Esophagus muscularis mucosa (tissue), 3 donors: ENCODE data around the gene SHLD1.
A peak's percentile ranks its signal among the peaks of the same experiment; 100 is the strongest.

Source experiments
- CTCF ChIP-seq, 3 experiments: fragments of 200-600 bp in 2 of 3; fragments of 450-650 bp in 1 of 3; sonication (generic) in 2 of 3; IDR thresholded peaks; one replicate each; pipeline ENCODE4 v1.5.1; 2017 to 2019; ENCODE audit warnings: antibody characterized with exemption in 3 of 3, mild to moderate bottlenecking in 2 of 3, moderate library complexity in 1 of 3
- POLR2AphosphoS5 ChIP-seq, 2 donors: sonication (generic); formaldehyde crosslinking; IDR thresholded peaks; one replicate each; pipeline ENCODE4 v1.6.1; 2017; ENCODE audit warnings: antibody characterized with exemption in 2 of 2

- TF ChIP-seq CTCF (IDR thresholded peaks at IDR 0.05) (peak; percentile 85 to 96 (median 90)), POLR2AphosphoS5 (IDR thresholded peaks at IDR 0.05) (peak in 1 of 2 donors; percentile 35)
Observed at GRCh38 chr20:5788385-5788895, 38.2 kb downstream of the SHLD1 start.
